GM21737 (cell line): ENCODE results near the gene CDHR2.
"Not testable (repeated sequence)": the region's sequence is repeated elsewhere in the genome, so short reads cannot be mapped to it uniquely, and the experiment has no call there.

Source experiments
- ATAC-seq: cut with Tn5 transposase; IDR thresholded peaks from one replicate; pipeline ENCODE4 v1.9.1; 2021; ENCODE audit warnings: mild to moderate bottlenecking, moderate library complexity; ENCODE audit not compliant: unreplicated experiment

CDHR2 gene

DNA sequence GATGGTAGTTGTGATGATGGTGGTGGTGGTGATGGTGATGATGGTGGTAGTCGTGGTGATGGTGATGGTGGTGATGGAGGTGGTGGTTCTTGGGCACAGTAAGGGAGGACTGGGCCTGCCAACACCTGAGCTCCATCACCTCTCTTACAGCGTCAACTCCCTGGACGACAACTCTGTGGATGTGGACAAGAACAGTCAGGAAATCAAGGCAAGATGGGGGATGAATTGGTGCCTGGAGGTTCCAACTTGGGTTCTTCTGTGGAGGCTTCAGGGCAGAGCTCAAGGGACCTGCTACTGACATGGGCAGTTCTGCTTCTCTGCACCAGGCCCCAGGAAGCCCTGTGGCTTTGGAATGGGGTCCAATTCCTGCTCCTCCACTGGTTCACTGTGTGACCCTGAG, 43.4 kb downstream of the CDHR2 start:
- ATAC-seq = no peak

DNA sequence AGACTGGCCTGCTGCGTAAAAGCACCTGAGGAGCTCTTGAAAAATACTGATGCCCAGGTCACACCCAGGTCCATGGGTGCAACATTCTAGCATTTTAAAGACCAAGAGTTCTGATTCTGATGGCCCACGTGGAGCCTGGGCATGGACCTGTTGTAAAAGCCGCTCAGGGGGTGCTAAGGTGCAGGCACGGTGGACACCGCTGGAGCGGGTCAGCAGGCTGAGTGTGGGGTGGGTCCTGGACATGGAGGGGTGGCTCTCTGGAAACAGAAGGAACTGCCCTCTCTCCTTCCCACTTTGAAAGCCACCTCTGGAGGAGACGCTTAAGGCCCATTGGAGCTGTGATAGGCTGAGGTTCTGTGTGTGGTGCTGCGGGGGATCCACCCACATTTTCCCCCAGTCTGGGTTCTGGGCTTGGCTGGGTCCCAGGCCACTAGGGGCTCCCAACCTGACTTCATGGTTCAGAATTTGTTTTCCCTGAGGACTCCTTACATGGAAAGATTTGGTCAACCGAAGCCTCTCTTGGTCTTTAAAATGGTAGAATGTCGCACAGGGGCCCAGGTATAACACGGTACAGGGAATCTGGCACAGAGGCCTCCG, 44.2 kb downstream of the CDHR2 start:
- no peak for ATAC-seq

DNA sequence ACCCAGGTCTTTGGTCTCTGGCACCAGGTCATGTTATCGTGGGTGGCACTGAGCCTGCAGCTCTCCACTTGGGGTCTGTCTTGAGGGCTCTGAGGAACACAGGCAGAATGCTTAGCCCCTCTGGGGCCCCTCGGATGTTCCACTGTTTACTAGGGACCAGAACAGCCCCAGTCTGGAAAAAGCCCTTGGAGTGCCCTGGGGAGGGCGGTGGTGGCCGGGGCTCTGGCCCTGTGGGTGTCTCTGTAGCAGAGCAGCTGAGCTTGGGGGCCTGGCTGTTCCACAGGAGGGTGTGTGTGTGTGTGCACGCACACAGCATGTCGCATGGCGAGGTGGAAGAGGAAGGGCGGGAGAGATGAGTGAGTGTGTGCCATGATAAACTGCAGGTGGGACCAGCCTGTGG, 45.4 kb downstream of the CDHR2 start:
- no peak for ATAC-seq

DNA sequence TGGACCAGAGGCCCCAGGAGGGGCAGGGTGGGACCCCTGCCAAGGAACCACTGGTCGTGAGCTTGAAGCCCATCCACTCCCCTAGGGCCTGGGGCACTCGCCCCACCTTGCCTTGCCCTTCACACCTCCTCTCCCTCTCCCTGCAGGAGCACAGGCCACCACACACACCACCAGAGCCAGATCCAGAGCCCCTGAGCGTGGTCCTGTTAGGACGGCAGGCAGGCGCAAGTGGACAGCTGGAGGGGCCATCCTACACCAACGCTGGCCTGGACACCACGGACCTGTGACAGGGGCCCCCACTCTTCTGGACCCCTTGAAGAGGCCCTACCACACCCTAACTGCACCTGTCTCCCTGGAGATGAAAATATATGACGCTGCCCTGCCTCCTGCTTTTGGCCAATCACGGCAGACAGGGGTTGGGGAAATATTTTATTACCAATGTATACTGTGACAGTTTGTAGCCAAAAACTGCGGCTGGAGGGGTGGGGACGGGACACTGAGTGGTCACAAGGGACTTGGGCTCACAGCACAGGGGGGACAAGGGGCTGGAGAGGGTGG, 46.3 kb downstream of the CDHR2 start:
- no peak for ATAC-seq

DNA sequence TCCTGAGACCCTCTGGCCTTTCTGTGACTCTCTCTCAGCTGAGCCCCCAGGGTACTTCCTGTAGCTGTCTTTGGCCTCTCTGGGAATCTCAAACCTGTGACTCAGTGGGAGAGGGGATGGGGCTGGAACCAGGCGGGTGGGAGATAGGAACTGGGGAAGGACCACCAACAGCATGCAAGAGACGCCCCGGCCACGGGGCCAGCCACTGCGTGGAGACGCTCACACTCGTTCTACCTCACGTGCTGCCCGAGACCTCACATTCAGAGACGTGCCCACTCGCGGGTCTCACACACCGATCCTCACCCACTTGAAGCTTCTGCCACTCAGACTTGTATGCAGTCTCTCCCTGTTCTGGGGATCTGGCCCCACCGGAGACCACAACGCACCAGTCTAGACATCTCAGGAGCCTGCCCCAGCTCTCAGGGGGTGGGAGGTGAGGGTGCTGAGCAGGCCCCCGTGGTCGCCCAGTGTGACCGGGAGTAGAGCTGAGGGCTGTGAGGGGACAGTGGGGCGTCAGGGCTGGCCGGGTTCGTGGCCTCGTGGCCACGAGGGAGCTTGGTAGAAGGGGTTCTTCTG, 47.0 kb downstream of the CDHR2 start:
- ATAC-seq = no peak

DNA sequence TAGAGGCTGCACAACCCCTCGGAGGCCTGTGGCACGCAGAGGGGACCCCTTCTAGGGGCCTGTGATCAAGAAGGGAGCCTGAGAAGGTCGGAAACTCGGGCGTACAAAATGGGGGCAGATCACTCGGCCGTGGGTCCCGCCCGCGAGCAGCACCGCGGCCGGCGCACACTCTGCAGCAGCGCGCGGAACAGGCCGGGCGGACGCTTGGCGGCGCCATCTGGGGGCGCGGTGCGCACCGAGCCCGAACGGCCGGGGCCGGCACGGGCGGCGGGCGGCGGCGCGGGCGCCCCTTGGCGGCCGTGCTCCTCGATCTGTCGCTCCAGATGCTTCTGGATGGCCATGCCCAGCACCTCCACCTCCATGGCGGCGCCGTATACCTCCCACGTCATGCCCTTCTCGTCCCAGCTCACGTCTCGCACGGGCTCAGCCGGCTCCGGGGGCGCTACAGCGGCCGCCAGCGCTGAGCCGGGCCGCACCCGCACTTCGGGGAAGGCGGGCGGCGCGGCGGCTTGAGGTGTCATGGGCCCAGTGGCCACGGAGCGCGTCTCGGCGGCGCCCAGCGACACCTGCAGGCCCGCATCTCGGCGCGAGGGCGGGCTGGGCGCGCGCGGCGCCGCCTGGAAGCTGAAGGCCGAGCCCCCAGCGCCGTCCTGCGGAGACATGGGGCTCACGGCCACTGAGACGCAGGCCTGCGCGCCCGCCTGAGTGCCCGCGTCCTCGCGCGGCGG, 47.7 kb downstream of the CDHR2 start:
- no peak for ATAC-seq

DNA sequence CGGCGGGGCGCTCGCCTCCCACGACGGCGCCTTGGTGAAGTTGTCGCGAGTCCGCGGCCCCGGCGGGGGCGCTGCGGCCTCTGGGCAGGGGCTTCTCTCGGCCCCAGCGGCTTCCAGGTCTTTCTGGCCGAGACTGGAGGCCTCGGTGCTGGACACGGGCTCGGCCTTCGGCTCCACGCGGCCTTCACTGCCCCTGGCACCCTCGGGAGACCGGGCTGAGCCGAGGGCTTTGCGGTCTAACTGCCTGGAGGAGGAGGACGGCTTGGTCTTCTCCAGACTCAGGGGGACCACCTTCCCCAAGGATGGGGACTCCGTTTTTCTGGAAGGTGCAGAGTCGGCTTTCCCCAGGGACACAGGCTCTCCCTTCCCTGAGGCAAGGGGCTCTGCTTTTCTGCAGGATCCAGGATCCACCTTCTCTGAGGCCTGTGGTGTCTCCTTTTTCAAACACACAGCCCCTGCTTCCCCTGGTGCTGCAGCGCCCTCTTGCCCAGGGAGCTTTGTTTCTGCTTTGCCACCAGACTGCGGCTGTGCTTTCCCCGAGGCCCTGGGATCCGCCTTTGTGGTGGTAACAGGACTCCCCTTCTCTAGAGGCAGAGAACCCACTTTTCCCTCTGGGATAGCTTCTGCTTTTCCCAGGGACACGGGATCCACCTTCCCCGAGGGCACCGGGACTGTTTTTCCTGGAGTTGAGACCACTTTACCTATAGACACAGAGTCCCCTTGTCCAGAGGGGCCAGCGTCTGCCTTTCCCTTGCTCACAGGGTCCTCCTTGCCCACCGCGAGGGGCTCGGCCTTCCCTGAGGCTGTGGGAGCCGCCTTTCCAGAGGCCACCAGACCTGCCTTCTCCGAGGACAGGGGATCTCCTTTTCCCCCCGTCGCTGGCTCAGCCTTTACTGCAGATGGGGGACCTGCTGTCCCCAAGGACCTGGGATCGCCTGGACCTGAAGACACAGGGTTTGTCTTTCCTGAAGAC, 48.6 kb downstream of the CDHR2 start:
- no peak for ATAC-seq

DNA sequence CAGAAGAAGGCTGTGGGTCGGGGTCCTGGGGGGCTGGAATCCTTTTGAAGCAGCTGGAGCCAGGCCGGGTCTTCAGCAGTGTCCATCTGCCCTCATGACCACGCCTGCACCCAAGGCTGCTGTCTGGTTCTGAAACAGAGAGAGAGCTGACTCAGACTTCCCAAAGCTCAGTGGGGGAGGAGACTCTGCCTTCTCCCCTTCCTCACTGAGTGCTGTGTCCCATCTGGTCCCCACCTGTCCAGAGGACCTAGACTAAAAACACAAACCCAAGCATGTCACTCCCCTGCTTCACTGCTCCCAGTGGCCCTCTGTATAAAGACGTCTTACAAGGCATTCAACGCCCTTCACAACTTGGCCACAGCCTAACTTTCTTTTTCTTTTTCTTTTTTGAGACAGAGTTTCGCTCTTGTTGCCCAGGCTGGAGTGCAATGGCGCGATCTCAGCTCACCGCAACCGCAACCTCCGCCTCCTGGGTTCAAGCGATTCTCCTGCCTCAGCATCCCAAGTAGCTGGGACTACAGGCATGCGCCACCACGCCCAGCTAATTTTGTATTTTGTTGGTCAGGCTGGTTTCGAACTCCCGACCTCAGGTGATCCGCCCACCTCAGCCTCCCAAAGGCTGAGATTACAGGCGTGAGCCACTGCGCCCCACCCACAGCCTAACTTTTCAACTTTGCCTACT, 50.7 kb downstream of the CDHR2 start:
- ATAC-seq = not testable (repeated sequence)

DNA sequence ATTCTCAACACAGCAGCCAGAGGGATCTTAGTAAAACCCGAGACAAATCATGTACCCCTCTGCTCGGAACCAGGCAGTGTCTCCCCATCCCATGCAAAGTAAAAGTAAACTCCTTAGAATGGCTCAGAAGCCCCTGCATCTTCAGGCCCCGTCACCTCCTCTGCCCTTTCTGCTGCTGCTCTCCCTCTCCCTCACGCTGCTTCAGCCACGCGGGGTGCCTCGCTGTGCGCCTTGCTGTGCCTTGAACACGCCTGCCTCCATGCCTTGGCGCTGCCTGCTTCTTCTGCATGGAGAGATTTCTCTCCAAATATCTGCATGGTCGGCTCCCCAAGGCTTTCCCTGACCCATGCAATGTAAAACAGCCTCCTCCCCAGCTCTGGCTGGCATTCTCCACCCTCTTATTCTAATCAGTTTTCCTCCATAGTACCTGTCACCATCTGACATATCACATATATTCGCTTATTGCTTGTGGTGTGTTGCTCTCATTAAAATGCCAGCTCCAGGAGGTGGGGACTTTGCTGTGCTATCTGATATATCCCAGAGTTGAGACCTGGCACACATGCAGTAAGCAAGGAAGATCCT, 52.9 kb downstream of the CDHR2 start:
- ATAC-seq = no peak

DNA sequence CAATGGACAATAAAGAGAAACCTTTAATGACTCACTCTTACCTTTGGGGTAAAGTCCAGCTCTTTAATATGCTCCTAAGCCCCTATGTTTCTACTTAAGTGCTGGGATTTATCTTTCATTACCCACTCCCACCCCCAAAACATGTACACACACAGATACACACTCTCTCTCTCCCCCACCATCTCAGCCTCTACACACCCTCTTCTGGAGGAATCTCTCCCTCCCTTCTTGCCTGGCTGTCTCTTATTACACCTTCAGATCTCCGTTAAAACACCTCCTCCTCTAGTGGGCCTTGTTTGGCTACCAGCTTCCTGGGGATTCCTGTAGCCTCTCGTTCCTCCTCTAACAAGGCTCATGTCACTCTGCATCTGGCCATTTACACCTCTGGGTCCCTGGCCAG, 53.9 kb downstream of the CDHR2 start:
- no peak for ATAC-seq

DNA sequence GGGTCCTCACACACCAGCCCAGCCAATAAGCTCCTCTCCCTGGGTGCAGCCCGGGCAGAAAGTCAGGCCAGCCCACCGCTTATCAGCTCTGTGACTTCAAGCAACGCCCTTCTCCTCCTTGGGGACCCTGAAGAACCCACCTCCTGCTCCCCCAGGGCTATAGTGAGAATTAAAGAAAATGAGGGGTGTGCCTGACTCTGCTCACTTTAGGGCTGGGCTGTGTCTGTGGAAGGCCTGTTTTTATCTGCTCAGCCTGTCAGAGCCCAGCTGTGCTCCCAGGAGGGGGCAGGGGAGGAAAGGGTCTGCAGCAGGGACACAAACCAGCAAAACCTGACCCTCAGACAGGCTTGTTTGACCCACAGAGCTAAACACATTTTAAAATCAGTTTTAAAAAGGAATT, 56.9 kb downstream of the CDHR2 start:
- ATAC-seq = no peak

DNA sequence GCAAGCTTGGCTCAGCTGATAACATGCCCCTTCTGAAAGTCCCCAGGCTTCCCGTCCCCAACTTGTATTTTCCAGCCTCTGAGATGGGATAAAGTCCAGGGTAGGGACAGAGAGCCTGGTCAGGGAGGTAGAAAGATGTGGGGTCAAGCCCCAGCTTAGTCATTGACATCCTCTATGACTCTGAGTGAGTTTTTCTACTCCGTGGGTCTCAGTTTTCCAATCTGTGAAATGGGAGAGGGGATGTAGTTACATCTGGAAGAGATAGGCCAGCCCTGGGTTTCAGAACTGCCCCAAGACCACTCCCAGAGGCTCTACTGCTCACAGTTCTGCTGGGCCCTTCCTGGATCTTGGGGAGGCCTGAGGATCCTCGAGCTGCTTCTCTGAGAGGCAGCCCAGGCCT, 57.7 kb downstream of the CDHR2 start:
- no peak for ATAC-seq

DNA sequence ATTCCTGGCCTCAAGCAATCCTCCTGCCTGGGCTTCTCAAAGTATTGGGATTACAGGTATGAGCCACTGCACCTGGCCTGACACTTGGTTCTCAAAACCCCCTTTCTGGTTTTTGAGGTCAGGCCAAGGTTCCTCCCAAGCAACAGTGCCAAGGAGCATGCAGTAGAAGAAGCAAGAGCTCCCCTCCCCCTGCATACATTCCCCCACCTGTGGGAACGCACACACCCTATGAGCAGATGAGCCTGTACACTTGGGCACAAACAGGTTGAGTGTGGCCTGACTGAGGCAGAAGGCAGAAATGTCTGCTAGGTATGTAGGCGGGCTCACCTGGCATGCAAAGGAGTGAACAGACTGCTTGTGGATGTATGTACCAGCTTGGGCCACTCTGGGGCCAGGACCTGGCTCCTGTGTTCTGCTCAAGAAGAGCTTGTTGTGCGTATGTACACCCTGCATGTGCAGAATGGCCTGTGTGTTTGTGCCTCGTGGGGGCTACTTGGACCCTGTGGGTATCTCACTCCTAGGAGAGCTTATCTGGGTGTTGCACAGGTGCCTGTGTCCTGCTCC, 59.1 kb downstream of the CDHR2 start:
- ATAC-seq = no peak

DNA sequence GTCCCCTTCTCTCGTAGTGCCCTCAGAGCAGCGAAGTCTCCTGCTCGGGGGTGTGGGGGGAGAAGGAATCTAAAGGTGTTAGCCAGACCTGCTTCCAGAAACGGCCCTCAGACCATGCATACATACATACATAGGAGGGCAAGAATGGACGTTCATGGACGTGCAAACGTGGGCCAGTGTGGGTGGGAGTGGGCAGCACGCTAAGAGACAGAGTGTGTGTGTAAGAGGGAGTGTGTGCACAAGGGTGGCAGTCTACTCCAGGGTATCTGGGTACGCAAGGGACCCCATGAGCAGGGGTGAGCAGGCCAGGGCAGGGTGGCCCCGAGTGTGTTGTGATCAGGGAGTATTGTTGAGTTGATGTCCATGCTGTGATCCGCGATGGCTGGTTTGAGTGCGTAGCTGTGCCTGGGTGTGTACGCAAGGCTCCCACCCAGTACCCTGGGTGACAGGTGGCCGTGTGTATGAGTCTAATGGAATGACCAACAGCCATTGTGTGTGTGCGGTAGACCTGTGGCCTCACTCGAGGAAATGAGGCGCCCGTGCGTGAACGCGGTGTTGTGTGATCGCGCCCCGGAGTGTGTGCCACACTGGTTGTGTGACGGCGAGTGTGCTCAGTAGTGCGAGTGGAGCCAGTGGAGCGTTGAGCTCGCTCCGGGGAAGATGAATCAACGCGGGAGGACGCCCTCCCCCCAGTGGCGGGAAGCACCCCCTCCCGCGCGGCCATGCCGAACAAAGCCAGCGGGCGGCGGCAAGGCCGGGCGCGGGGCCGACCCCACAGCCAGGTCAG, 60.0 kb downstream of the CDHR2 start:
- peak; percentile 15 for ATAC-seq

DNA sequence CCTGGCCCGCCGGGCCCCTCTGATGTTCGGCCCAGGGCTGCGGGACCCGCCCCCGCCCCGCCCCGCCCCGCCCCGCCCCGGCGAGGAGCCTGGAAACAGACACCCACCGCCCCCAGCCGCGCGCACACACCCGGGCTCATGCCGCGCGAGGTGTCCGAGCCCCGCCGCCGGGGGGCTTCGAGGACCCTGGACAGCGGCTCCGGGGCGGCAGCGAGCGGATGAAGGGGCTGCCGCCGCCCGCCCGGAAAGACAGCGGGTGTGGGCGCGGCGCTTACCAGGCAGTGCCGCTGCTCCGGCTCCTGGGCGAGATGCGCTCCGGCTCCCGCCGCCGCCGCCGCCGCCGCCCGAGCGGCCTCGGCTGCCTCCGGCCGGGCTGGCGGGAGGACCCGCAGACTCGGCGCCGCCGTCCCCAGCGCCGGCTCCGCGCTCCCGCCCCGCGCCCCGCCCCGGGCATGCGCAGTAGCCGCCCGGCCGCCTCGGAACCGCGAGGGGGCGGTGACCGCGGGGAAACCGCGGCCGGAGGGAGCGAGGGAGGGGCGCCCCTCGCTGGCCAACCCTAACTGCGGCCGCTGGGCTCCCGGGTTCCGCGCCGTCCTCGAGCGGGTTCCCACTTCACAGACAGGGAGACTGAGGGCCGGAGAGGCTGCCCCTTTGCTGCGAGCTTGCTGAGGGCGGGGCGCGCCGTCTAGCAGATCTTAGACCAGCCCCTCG, 60.7 kb downstream of the CDHR2 start, which contains the start of gene GPRIN1:
GPRIN1 (minus strand) TSS at position 433 of the 711 bp plus-strand sequence. CDS start 10,322 bp downstream, outside the sequence.
- ATAC-seq = peak; percentile 76

DNA sequence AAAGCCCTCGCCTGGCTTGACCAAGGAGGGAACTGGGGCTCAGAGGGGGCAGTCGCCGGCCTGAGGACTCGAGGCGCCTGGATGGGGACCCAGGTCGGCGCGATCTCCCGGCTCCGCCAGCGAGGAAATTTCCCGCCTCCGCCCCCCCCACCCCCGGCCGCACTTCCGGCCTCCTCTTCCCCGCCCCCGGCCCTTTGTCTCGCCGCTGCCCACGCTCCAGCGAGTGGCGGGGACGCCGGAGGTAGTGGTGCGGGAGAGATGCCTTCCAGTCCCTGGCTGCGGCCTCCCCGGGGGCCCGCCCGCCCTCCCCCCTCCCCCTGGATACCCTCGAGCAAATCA, 61.3 kb downstream of the CDHR2 start:
- ATAC-seq = peak; percentile 7

DNA sequence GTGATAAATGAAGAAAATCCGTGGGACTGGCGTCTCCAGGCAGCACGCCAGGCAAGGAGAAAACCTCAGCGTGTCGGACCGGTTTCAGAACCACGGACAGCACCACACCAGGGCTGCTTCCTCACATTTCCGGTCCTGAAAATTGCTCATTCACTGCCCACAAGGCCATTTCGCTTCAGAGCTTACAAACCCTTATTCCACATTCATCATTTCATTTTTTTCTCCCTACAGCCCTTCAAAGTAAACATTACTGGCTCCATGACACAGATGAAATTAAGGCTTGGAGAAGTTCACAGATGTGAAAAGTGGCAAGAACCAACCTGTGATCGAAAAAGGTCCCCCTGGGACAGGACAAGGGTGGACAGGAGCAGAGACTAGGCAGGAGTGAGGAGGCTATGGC, 62.3 kb downstream of the CDHR2 start:
- ATAC-seq = no peak

DNA sequence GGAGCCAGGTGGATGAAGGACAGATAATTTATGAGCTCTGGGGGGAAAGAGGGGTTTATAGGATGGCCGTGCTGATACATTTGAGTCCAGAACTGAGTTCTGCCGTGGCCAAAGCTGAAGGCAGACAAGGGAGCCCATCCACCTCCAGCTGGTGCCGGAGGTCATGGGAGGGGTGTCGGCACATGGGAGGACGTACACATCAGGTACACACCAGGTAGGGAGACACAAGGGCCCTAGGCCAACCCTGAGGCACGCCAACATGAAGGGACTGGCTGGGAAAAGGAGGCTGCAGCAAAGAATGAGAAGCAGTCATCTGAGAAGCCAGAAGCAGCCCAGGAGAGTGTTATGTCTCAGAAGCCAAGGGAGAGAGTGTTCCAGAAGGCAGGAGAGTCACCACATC, 62.9 kb downstream of the CDHR2 start:
- ATAC-seq = no peak
